Measurements from ENCODE around the gene POFUT1. TPM values are rescaled to one million over a fixed set of nuclear protein-coding genes. Genes with fewer than 3 reads are reported as not detected.
"Not testable (repeated sequence)": the region's sequence is repeated elsewhere in the genome, so short reads cannot be mapped to it uniquely, and the experiment has no call there.

Gene POFUT1
- total and polyA plus RNA-seq, 3 experiments from 2014 or later, result 15.8 to 88.8 (median 87.1) TPM

GRCh38 chr20:32246208-32246607 is 38.5 kb downstream of the POFUT1 start:
- POLR2A ChIA-PET, result not testable (repeated sequence)

GRCh38 chr20:32248043-32248442 is 40.4 kb downstream of the POFUT1 start:
- no peak overlapping the region for H3K27ac Mint-ChIP-seq
- H3K9me3 ChIP-seq (ENCODE audit: low read length), result no peaks in the 10 kb centered on the region
- peaks cover 16 to 26% (median 23%) of the 10 kb centered on the region in 3 donors for H3K4me1 Mint-ChIP-seq
- DNase-seq, result no peak
- H3K4me3 ChIP-seq (ENCODE audit: low read length), result no peak overlapping the region
- H3K27me3 ChIP-seq (ENCODE audit: insufficient read depth, low read length, poor library complexity, severe bottlenecking), result no peaks in the 10 kb centered on the region
- no peak overlapping the region for H3K4me3 Mint-ChIP-seq
- H3K27me3 Mint-ChIP-seq, result peaks cover 0 to 2% of the 10 kb centered on the region in 2 donors
- ChIA-PET CTCF (no interaction called here), POLR2A (interaction anchor here (0.6 kb wide), 1 partner anchor 267 kb away, joined by 3 read pairs; no protein-coding TSS in a partner anchor)
- no peaks in the 10 kb centered on the region for H3K9me3 Mint-ChIP-seq
- no peaks in the 10 kb centered on the region for H3K36me3 ChIP-seq (ENCODE audit: insufficient read depth, low read length)
- H3K4me1 ChIP-seq (ENCODE audit: insufficient read depth, low read length), result peaks cover 13% of the 10 kb centered on the region
- no peak overlapping the region for H3K27ac ChIP-seq (ENCODE audit: low read depth, low read length)
- H3K36me3 Mint-ChIP-seq, result peaks cover 0 to 3% (median 0%) of the 10 kb centered on the region in 3 donors

More at GRCh38 chr20:32246208-32246607, 38.5 kb downstream of the POFUT1 start:
- H3K9me3 Mint-ChIP-seq; H3K4me3 Mint-ChIP-seq; CTCF ChIA-PET; H3K27ac ChIP-seq (ENCODE audit: low read depth, low read length); DNase-seq; H3K4me1 ChIP-seq (ENCODE audit: insufficient read depth, low read length); H3K9me3 ChIP-seq (ENCODE audit: low read length); H3K36me3 Mint-ChIP-seq; H3K36me3 ChIP-seq (ENCODE audit: insufficient read depth, low read length); H3K27me3 Mint-ChIP-seq; H3K27me3 ChIP-seq (ENCODE audit: insufficient read depth, low read length, poor library complexity, severe bottlenecking); H3K4me3 ChIP-seq (ENCODE audit: low read length): not testable (repeated sequence)
- H3K4me1 Mint-ChIP-seq, result peaks cover 7 to 11% (median 10%) of the 10 kb centered on the region in 3 donors
- peak overlapping the region in 1 of 8 donors; percentile 64 for H3K27ac Mint-ChIP-seq

- Mint-ChIP-seq H3K4me1 (peaks cover 16 to 26% (median 23%) of the 10 kb centered on the region in 3 donors), H3K27me3 (peaks cover 0 to 2% of the 10 kb centered on the region in 2 donors), H3K4me3 (peak overlapping the region; percentile 2 to 84 (median 44)), H3K27ac (peak overlapping the region; percentile 8 to 87 (median 76)), H3K9me3 (no peaks in the 10 kb centered on the region), H3K36me3 (peaks cover 0 to 3% (median 0%) of the 10 kb centered on the region in 3 donors)
- no peaks in the 10 kb centered on the region for H3K36me3 ChIP-seq (ENCODE audit: insufficient read depth, low read length)
- H3K27ac ChIP-seq (ENCODE audit: low read depth, low read length), result no peak overlapping the region
- no peaks in the 10 kb centered on the region for H3K27me3 ChIP-seq (ENCODE audit: insufficient read depth, low read length, poor library complexity, severe bottlenecking)
- ChIA-PET POLR2A (interaction anchor here (0.6 kb wide), 1 partner anchor 133 kb away, joined by 4 read pairs; no protein-coding TSS in a partner anchor), CTCF (no interaction called here)
- peak in 4 of 5 donors; percentile 16 to 83 (median 65) for DNase-seq
- peaks cover 13% of the 10 kb centered on the region for H3K4me1 ChIP-seq (ENCODE audit: insufficient read depth, low read length)
- no peak overlapping the region for H3K4me3 ChIP-seq (ENCODE audit: low read length)
- H3K9me3 ChIP-seq (ENCODE audit: low read length), result no peaks in the 10 kb centered on the region
Observed at GRCh38 chr20:32249030-32249738, 41.5 kb downstream of the POFUT1 start.

- Mint-ChIP-seq H3K36me3 (peaks cover 0 to 3% (median 0%) of the 10 kb centered on the region in 3 donors), H3K27me3 (no peaks in the 10 kb centered on the region), H3K9me3 (no peaks in the 10 kb centered on the region), H3K27ac (peak overlapping the region in 4 of 8 donors; percentile 4 to 54 (median 35)), H3K4me1 (peaks cover 15 to 26% (median 23%) of the 10 kb centered on the region in 3 donors), H3K4me3 (peak overlapping the region in 1 of 7 donors; percentile 4)
- ChIA-PET CTCF (no interaction called here), POLR2A (no interaction called here)
- Histone ChIP-seq H3K9me3 (ENCODE audit: low read length) (no peaks in the 10 kb centered on the region), H3K27me3 (ENCODE audit: insufficient read depth, low read length, poor library complexity, severe bottlenecking) (no peaks in the 10 kb centered on the region), H3K4me3 (ENCODE audit: low read length) (no peak overlapping the region), H3K36me3 (ENCODE audit: insufficient read depth, low read length) (no peaks in the 10 kb centered on the region), H3K27ac (ENCODE audit: low read depth, low read length) (no peak overlapping the region), H3K4me1 (ENCODE audit: insufficient read depth, low read length) (peaks cover 13% of the 10 kb centered on the region)
- DNase-seq, result no peak
Observed at GRCh38 chr20:32251470-32251869, 43.8 kb downstream of the POFUT1 start.

- Histone ChIP-seq H3K4me3 (ENCODE audit: low read length) (no peak overlapping the region), H3K36me3 (ENCODE audit: insufficient read depth, low read length) (no peaks in the 10 kb centered on the region), H3K9me3 (ENCODE audit: low read length) (no peaks in the 10 kb centered on the region), H3K27me3 (ENCODE audit: insufficient read depth, low read length, poor library complexity, severe bottlenecking) (no peaks in the 10 kb centered on the region), H3K4me1 (ENCODE audit: insufficient read depth, low read length) (peaks cover 13% of the 10 kb centered on the region), H3K27ac (ENCODE audit: low read depth, low read length) (no peak overlapping the region)
- Mint-ChIP-seq H3K27me3 (no peaks in the 10 kb centered on the region), H3K4me1 (peaks cover 15 to 26% (median 23%) of the 10 kb centered on the region in 3 donors), H3K36me3 (peaks cover 0 to 3% (median 0%) of the 10 kb centered on the region in 3 donors), H3K27ac (peak overlapping the region in 7 of 8 donors; percentile 7 to 90 (median 58)), H3K9me3 (no peaks in the 10 kb centered on the region), H3K4me3 (peak overlapping the region in 1 of 7 donors; percentile 57)
- POLR2A ChIA-PET, result no interaction called here
- CTCF ChIA-PET, result no interaction called here
- peak in 3 of 5 donors; percentile 12 to 67 (median 52) for DNase-seq
Observed at GRCh38 chr20:32252189-32252588, 44.5 kb downstream of the POFUT1 start.

GRCh38 chr20:32260973-32261372 is 53.3 kb downstream of the POFUT1 start:
- H3K27ac ChIP-seq (ENCODE audit: low read depth, low read length); H3K9me3 ChIP-seq (ENCODE audit: low read length); H3K4me1 Mint-ChIP-seq; H3K27me3 Mint-ChIP-seq; CTCF ChIA-PET; H3K27me3 ChIP-seq (ENCODE audit: insufficient read depth, low read length, poor library complexity, severe bottlenecking); H3K4me3 ChIP-seq (ENCODE audit: low read length); H3K36me3 ChIP-seq (ENCODE audit: insufficient read depth, low read length); DNase-seq; H3K27ac Mint-ChIP-seq; H3K9me3 Mint-ChIP-seq; H3K4me3 Mint-ChIP-seq; H3K4me1 ChIP-seq (ENCODE audit: insufficient read depth, low read length); H3K36me3 Mint-ChIP-seq; POLR2A ChIA-PET: not testable (repeated sequence)

GRCh38 chr20:32261644-32262043 is 54.0 kb downstream of the POFUT1 start:
- Histone ChIP-seq H3K4me3 (ENCODE audit: low read length) (no peak overlapping the region), H3K36me3 (ENCODE audit: insufficient read depth, low read length) (no peaks in the 10 kb centered on the region), H3K9me3 (ENCODE audit: low read length) (no peaks in the 10 kb centered on the region), H3K4me1 (ENCODE audit: insufficient read depth, low read length) (no peaks in the 10 kb centered on the region), H3K27me3 (ENCODE audit: insufficient read depth, low read length, poor library complexity, severe bottlenecking) (no peaks in the 10 kb centered on the region), H3K27ac (ENCODE audit: low read depth, low read length) (no peak overlapping the region)
- no peaks in the 10 kb centered on the region for H3K36me3 Mint-ChIP-seq
- peak overlapping the region in 1 of 8 donors; percentile 38 for H3K27ac Mint-ChIP-seq
- no peaks in the 10 kb centered on the region for H3K4me1 Mint-ChIP-seq
- ChIA-PET CTCF (no interaction called here), POLR2A (no interaction called here)
- no peak for DNase-seq
- H3K27me3 Mint-ChIP-seq, result no peaks in the 10 kb centered on the region
- H3K9me3 Mint-ChIP-seq, result no peaks in the 10 kb centered on the region
- no peak overlapping the region for H3K4me3 Mint-ChIP-seq

GRCh38 chr20:32263398-32263954 is 55.8 kb downstream of the POFUT1 start:
- POLR2A ChIA-PET, result interaction anchor here (0.6 kb wide), 1 partner anchor 28 kb away, joined by 6 read pairs; no protein-coding TSS in a partner anchor
- no peaks in the 10 kb centered on the region for H3K4me1 ChIP-seq (ENCODE audit: insufficient read depth, low read length)

More at GRCh38 chr20:32263398-32263954, 55.8 kb downstream of the POFUT1 start:
- no peak overlapping the region for H3K27ac ChIP-seq (ENCODE audit: low read depth, low read length)
- CTCF ChIA-PET, result no interaction called here
- no peaks in the 10 kb centered on the region for H3K27me3 Mint-ChIP-seq
- no peak overlapping the region for H3K4me3 Mint-ChIP-seq
- H3K27me3 ChIP-seq (ENCODE audit: insufficient read depth, low read length, poor library complexity, severe bottlenecking), result no peaks in the 10 kb centered on the region
- H3K27ac Mint-ChIP-seq, result no peak overlapping the region
- no peaks in the 10 kb centered on the region for H3K9me3 Mint-ChIP-seq
- DNase-seq, result no peak
- H3K36me3 Mint-ChIP-seq, result no peaks in the 10 kb centered on the region
- no peak overlapping the region for H3K4me3 ChIP-seq (ENCODE audit: low read length)
- H3K9me3 ChIP-seq (ENCODE audit: low read length), result no peaks in the 10 kb centered on the region
- H3K36me3 ChIP-seq (ENCODE audit: insufficient read depth, low read length), result no peaks in the 10 kb centered on the region
- H3K4me1 Mint-ChIP-seq, result no peaks in the 10 kb centered on the region
